ENCODE measurements around the gene STAU1.
A peak's percentile ranks its signal among the peaks of the same experiment; 100 is the strongest.
"Not testable (repeated sequence)": the region's sequence is repeated elsewhere in the genome, so short reads cannot be mapped to it uniquely, and the experiment has no call there.

Gene STAU1
- long read RNA-seq, donor 1, transcript STAU1-203 (13 exons, 3,211 nt) = major isoform, 5 of 106 reads
- long read RNA-seq, donor 1, partial matches to known transcripts = 99 of 106 reads
- long read RNA-seq, donor 1, other reads (novel, unspliced or antisense) = 0 of 106 reads
- long read RNA-seq, donor 2, transcript STAU1-203 (13 exons, 3,211 nt) = major isoform, 6 of 68 reads
- long read RNA-seq, donor 2, partial matches to known transcripts = 58 of 68 reads
- long read RNA-seq, donor 2, other reads (novel, unspliced or antisense) = 0 of 68 reads
- long read RNA-seq, donor 3, partial matches to known transcripts = 63 of 69 reads
- long read RNA-seq, donor 3, other reads (novel, unspliced or antisense) = 0 of 69 reads
- long read RNA-seq, donor 4, partial matches to known transcripts = 18 of 22 reads
- long read RNA-seq, donor 4, other reads (novel, unspliced or antisense) = 0 of 22 reads
- long read RNA-seq, donor 5, transcript STAU1-203 (13 exons, 3,211 nt) = major isoform, 10 of 29 reads
- long read RNA-seq, donor 5, partial matches to known transcripts = 14 of 29 reads
- long read RNA-seq, donor 5, other reads (novel, unspliced or antisense) = 0 of 29 reads
- long read RNA-seq, donor 6, transcript STAU1-203 (13 exons, 3,211 nt) = major isoform, 8 of 42 reads
- long read RNA-seq, donor 6, partial matches to known transcripts = 29 of 42 reads
- long read RNA-seq, donor 6, other reads (novel, unspliced or antisense) = 0 of 42 reads
- long read RNA-seq, donor 7, partial matches to known transcripts = 58 of 70 reads
- long read RNA-seq, donor 7, other reads (novel, unspliced or antisense) = 0 of 70 reads
- long read RNA-seq, donor 8, transcript STAU1-203 (13 exons, 3,211 nt) = major isoform, 11 of 108 reads
- long read RNA-seq, donor 8, partial matches to known transcripts = 91 of 108 reads
- long read RNA-seq, donor 8, other reads (novel, unspliced or antisense) = 0 of 108 reads

DNA sequence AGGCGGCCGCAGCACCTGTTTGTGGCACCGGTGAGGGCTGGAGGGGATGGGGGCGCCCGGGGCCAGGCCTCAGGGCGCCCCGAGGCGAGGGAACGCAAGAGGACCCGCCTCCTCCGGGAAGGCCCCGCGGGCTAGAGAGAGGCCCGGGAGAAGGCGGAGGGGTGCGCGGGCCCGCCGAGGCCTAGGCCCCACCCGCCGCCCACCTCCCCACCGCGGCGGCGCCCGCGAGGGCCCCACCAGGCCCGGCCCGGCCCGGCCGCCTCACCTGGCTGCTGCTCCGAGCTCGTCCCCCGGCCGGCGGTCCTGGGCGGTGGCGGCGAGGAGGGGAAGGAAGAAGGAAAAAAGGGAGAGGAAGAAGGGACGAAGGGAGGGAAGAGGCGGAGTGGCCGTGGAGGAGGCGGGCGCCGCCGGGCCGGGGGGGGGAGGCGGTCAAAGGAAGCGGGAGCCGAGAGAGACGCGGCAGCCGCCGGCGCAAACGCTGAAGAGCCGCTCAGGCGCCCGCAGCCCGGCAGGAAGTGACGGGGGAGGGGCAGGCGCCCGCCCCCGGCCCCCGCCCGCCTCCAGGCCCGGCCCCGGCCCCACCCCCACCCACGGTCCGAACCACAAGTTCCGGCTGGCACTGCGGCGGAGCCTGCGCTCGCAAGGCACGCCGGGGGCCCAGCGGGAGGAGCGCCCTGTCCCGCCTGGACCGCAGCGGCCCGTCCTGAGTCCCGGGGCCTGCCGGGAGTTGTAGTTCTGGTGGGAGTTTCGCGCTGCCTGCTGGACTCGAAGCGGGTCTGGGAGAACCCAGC is at the start of gene STAU1:
STAU1 (minus strand) TSS at position 484 of the 791 bp plus-strand sequence. CDS start 22,133 bp downstream, outside the sequence.
- peak; percentile 82 for DNase-seq

DNA sequence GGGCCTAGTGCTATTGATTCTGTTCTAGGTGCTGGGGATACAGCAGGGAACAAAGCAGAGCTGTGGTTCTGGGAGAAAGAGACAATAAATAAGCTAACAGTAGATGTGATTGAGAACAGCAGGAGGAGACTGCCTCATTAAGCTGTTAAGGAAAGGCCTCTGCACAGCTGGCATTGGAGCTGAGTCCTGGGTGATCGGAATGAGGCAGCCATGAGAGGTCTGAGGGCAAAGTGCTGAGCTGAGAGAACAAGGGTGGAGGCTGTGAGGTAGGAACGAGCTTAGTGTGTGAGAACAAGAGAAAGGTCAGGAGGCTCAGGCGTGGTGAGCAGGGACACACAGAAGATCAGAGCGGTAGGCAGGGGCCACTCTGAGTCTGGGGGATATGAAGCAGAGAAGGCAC is 49.4 kb upstream of the STAU1 start:
- DNase-seq = no peak

- DNase-seq = no peak
Measured at GRCh38 chr20:49236301-49236700, 48.2 kb upstream of the STAU1 start.

- no peak for DNase-seq
Measured at GRCh38 chr20:49234831-49235230, 46.7 kb upstream of the STAU1 start.

- DNase-seq = no peak
Measured at GRCh38 chr20:49233226-49233625, 45.1 kb upstream of the STAU1 start.

DNA sequence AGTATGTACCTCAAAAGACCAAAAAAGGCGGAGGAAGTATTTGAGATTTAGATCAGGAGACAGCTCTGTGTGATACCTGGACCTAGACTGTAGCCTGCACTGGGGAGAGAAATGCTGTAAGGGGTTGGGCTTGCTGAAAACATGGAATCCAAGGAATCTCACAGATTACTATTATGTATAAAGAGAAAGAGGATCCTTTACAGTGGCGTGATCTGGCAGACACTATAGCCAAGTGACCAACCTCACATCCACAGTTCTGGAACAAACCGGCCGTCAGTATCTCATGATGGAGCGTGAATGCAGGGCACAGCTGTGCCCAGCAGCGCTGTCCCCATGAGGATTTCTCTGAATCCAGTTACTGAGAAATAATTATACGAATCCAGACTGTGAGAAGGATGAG is 43.3 kb upstream of the STAU1 start:
- no peak for DNase-seq

DNA sequence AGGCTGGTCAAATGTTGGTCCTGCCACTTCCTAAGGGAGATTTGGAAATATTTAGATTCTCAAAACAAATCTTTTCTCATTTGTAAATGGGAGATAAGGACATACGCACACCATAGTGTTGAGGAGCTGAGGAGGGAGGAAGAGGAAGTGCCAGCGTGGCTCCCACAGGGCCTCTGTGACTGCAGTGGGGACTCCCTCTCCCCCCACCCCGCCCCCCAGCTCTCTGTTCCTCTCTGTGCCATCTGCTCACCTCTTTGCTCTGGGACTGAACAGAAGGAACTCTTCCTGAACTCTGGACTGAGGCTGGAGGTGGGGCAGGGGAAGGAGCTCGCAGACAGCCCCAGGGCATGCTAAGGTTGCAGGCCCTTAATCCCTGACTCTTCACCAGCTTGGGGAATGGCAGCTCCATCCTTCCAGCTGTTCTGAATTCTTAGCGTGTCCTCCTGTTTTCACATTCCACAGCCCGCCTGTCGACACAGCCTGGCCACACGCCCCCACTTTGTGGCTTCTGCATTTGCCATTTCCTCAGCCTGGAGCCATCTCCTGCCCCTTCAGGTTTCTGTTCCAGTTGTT is 42.5 kb upstream of the STAU1 start:
- DNase-seq = no peak

DNA sequence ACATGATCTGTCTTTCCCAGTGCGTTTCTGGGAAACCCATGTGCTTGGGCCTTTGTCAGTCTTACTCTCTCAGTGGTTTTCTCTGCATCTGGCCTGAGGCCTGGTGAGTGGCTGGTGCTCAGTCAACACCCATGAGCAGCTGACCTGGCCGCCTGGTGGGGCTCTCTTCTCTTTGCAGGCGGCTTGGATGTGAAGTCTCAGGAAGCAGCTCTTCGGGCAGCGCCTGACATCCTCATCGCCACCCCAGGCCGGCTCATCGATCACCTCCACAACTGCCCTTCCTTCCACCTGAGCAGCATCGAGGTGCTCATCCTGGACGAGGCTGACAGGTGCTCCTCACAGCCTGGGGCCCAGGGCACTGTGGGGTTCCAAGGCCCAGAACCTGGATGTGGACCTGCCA is 41.9 kb upstream of the STAU1 start:
- DNase-seq = no peak

- no peak for DNase-seq
Measured at GRCh38 chr20:49229381-49229780, 41.2 kb upstream of the STAU1 start.

DNA sequence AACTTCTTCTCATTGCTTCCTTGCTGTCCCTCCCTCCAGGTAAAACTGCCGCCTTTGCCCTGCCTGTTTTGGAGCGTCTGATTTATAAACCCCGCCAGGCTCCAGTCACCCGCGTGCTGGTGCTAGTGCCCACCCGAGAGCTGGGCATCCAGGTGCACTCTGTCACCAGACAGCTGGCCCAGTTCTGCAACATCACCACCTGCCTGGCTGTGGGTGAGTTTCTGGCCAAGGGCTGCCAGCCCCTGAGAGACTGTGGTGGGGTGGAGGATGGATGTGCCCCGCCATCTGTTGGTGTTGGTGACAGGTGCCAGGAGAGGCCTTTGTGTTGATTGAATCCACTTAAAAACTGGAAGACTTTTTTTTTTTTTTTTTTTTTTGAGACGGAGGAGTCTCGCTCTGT is 40.5 kb upstream of the STAU1 start:
- no peak for DNase-seq

- DNase-seq = no peak
Measured at GRCh38 chr20:49225896-49226295, 37.8 kb upstream of the STAU1 start.

GRCh38 chr20:49219924-49220831 is 32.0 kb upstream of the STAU1 start:
- no peak for DNase-seq

DNA sequence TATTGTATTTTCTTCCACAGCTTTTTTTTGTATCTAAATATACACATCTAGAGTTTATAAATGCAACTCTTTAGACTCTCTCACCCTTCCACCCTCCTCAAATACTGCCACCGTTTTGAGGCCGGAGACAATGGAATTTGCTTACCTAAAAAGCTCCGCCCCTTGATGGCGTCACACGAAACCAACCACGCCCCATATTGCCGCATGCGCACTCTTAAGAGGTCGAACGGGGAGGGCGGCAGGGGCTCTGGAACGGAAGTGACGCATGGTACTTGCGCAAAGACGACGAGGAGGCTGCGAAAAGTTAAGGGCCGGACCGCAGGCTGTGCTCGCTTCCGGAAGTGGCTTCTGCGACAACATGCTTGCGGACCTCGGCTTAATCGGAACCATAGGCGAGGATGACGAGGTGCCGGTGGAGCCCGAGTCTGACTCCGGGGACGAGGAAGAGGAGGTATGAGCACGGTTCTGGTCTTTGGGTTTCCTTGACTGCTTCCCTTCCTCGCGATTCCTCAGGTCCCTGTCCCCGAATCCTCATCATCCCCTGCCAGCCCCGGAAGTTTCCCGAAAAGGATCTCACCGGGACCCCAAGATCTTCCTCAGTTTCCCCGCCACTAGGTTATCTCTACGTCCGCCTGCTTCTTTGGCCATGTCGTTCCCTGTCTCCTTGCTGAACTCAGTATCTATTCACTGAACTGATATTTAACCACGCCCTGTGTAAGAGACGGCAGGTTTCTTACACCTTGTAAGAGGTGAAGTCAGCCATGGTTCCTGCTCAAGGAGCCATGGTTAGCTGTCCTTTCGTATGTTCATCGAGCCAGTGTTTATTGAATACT is 31.2 kb upstream of the STAU1 start, which contains the start of gene DDX27:
DDX27 (plus strand) TSS at position 326 of the 833 bp plus-strand sequence; CDS start at position 359, 33 bp downstream.
- DNase-seq = peak; percentile 85

DNA sequence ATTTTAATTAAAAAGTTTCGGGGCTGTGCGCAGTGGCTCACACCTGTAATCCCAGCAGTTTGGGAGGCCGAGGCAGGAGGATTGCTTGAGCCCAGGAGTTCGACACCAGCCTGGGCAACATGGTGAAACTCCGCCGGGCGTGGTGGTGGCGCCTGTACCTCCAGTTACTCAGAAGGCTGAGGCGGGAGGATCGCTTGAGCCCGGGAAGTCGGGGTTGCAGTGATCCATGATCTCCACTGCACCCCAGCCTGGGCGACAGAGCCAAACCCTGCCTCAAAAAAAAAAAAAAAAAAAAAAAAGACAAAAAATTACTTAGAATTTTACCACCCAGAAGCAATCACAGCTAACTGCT is 30.6 kb upstream of the STAU1 start:
- not testable (repeated sequence) for DNase-seq

DNA sequence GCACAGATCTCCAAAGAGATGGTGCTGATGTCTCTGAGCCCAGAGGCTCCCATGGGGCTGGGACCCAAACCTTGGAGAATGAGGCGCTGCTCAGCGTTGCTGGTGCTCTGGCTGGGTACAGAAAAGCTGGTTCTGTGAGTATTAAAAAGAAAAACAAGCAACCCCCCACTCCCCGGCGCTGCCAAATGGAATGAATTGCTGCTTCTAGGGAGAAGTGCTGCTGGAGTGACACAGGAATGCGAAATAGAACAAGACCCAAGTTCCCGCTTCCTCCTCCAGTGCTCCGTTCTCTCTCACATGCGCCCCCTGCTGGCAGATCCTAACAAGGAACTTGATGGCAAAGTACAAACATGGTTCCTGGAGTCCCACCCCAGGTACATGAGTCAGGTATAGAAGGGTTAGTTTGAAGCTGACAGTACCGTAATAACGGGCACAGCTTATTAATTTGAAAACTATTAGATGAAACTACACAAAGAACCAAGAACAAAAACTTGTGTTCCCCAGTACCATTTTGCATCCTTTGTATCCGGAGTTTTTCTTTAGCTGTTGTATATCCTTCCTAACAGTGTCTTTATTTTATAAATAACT is 29.0 kb upstream of the STAU1 start:
- peak; percentile 75 for DNase-seq

DNA sequence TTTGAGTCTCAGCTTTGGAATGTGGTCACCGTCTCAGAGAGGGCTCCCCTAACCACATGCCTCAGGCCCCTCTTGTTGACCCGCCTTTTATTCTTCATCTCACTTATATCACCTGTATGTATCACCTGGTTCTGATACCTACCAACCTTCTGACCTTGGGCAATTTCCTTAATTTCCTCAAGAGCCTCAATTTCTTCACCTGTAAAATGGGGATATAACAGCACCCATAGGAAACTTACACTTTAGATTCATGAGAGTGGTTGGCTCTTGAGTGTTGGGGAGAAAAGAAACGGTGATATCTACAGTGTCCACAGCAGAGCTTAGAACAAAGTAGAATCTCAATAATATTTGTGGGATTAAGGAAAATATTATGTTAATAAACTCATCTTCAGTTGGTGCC is 27.1 kb upstream of the STAU1 start:
- DNase-seq = no peak

DNA sequence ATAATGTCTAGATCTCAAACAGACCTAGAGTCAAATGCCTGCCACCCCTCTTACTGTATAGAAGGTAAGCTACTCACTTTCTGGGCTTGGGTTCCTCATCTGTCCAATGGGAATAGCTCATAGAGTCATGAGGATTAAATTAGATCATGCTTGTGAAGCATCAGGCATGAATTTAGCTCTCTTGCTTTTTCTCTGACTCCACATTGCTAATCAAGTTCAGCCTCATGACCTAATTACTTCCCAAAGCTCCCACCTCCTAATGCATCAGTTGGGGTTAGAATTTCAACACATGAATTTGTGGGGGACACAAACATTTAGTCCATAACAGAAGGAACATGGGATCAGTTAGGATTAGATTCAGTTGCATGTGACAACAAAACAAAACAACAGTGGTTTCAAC is 26.4 kb upstream of the STAU1 start:
- DNase-seq = no peak

GRCh38 chr20:49210757-49211110 is 22.6 kb upstream of the STAU1 start:
- DNase-seq = no peak

- DNase-seq = no peak
Measured at GRCh38 chr20:49210101-49210756, 22.1 kb upstream of the STAU1 start.
